Astrocyte of the cerebellum (primary cell): ENCODE measurements around the gene BOD1L1.

Experiments used
- DNase-seq: peaks from one replicate; pipeline ENCODE4 v3.0.0-alpha.2; 2011; ENCODE audit warnings: low read depth
- H3K4me3 ChIP-seq: 2 replicates; pipeline ENCODE4 v1.5.1; 2011; ENCODE audit warnings: mild to moderate bottlenecking, low read depth, low read length, moderate library complexity
- in situ Hi-C: cut with HindIII; loops from 2 replicates; pipeline ENCODE4 v1.10.0; 2017; ENCODE audit warnings: low sequenced_read_pairs
- TF ChIP-seq, protein P1 (sequence below): IDR thresholded peaks from 2 replicates; pipeline ENCODE4 v1.5.1; 2012; ENCODE audit warnings: low read length, low read depth, moderate library complexity, mild to moderate bottlenecking; ENCODE audit errors: missing control alignments

The BOD1L1 gene

DNA sequence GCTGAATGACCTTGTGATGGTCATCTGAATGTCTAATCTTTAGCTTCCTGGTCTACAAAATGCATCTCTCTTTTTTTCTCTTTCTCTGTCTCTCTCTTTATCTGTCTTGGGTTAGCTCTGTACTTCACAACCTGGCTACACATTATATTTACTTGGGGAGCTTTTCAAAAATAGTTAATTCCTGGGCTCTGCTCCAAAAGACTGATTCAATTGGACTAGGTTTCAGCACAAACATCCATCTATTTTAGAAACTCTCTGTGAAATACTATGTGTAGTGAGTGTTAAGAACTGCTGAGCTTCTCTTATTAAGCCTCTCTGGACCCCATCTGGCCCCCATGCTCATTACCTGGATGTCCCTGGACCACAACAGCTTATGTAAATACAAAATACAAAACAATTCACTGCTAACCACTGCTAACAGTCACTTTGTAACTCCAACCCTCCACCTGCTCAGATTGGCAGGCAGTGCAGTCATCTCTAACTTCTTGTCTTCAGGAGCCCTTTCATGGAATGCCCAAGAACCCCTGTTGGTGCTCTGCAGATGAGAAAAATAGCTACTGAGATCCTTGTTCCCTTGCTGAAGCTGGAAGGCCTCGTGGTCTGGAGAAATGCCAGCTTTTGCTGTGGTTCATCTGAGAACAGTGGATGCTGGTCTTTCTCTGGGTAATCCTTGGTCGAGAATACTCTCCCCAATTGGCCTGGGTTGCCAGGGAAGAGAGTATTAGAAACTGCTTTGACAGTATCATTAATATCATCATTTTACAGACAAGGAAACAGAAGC, 14.8 kb upstream of the BOD1L1 start:
- DNase-seq = peak; percentile 67
- in situ Hi-C loops = no loop called here
- no peak overlapping the region for H3K4me3 ChIP-seq
- TF ChIP-seq, protein P1, sequence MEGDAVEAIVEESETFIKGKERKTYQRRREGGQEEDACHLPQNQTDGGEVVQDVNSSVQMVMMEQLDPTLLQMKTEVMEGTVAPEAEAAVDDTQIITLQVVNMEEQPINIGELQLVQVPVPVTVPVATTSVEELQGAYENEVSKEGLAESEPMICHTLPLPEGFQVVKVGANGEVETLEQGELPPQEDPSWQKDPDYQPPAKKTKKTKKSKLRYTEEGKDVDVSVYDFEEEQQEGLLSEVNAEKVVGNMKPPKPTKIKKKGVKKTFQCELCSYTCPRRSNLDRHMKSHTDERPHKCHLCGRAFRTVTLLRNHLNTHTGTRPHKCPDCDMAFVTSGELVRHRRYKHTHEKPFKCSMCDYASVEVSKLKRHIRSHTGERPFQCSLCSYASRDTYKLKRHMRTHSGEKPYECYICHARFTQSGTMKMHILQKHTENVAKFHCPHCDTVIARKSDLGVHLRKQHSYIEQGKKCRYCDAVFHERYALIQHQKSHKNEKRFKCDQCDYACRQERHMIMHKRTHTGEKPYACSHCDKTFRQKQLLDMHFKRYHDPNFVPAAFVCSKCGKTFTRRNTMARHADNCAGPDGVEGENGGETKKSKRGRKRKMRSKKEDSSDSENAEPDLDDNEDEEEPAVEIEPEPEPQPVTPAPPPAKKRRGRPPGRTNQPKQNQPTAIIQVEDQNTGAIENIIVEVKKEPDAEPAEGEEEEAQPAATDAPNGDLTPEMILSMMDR = no peak

DNA sequence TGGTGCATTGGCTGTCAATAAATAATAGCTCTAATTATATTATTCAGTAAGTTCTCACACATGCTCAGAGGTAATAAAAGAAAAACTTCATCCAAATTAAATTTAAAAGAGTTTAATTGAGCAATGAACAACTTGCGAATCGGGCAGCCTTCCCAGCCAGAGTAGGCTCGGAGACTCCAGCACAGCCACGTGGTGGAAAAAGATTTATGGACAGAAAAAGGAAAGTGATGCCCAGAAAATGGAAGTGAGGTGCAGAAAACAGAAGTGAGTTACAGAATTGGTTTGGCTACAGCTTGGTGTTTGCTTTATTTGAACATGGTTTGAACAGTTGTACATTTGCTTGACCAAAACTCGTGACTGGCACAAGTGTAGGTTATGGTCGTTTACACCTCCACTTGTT, 13.6 kb upstream of the BOD1L1 start:
- TF ChIP-seq, protein P1 = no peak
- in situ Hi-C loops = no loop called here
- no peak for DNase-seq

DNA sequence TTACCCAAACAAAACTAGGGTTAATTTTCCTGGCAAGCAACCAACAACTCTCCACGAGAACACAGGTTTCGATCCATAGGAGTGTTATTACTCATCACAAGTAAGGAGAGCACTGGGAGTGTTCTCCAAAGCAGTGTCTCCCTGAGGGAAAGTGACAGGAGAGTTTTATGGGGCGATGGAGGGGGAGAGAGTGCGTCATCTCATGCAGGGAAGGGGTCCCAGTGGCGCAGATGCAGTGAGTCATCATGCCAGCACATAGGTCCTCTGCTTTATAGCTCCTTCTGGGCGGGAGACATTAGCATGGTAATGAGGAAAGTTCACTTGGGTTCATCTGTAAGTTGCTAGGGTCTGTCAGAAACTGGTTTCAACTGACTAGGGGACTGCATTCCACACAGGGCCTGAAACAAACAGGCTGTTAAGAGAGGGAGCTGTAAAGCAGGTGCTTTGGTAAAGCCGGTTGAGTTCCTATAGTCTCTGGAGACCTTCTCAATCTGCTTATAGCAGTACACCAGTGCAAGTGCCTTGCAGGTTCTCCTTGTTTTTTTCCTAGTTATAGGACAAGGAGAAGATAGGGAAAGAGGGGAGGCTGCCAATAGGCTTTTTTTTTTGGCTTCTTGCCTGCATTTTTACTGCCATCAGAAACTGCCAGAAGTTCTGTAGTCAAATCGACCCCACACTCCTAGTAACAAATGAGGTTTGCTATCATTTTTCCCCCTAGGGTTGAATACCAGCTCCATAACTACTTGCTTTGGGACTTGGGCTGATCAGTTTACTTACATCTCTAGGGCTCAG, 12.8 kb upstream of the BOD1L1 start:
- TF ChIP-seq, protein P1 = no peak
- no peak for DNase-seq
- H3K4me3 ChIP-seq = no peak overlapping the region
- in situ Hi-C loops = no loop called here

More for the DNA sequence above, 13.6 kb upstream of the BOD1L1 start:
- no peak overlapping the region for H3K4me3 ChIP-seq

DNA sequence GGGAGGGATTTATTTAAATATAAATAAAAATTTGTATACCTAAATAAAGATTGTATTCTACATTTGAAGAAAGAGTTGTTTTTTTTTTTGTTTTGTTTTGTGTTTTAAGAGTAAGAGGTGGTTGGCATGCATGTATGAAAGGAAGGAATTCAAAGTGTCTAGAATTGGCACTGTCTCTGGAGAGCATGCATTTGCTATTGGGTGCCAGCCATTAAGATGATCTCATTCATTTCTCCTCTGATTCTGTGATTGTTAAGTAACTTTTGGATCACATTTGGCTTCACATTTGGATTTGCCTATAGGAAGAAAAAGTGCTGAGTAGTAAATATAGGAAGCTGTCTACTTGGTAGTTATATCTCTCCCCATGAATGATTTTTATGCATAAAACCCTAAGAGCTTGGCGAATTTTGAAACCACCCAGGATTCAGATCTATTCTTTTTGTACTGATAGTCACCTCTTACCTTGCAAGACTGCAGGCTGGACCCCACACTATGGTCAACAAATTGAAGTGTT, 7.8 kb upstream of the BOD1L1 start:
- TF ChIP-seq, protein P1 = no peak
- in situ Hi-C loops = no loop called here
- no peak overlapping the region for H3K4me3 ChIP-seq
- no peak for DNase-seq

DNA sequence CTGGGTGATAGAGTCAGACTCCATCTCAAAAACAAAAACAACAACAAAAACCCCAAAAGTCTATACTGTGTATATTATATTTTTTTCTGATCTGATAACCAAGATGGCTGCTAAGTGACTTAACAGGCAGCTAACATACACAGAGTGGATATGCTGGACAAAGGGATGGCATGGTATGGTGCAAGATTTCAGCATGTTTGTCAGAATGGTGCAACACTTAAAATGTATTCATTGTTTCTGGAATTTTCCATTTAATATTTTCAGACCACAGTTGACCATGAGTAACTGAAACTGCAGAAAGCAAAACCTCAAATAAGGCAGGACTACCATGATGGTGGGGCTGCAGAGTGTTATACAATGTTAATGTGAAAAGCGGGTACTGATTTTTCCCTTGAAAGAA, 6.1 kb upstream of the BOD1L1 start:
- H3K4me3 ChIP-seq = no peak overlapping the region
- DNase-seq = no peak
- TF ChIP-seq, protein P1 = no peak
- in situ Hi-C loops = no loop called here

DNA sequence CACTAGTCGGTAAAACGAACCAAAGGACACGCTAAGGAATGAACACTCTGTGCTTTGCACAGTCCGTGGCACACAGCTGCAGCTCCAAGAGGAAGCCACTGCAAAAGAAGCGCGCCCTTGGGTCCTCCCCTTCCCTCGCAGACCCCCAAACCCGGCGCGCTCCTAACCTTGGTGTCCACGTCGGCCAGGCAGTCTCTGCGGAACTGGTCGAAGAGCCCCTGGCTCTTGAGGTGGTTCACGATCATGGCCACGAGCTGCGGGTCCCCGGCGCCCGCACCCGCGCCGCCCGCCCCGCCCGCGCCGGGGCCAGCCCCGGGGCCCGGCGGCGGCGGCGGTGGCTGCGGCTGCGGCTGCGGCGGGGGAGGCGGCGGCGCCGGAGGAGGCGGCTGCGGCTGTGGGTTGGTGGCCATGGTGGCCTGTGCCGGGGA, 333 bp downstream of the BOD1L1 start:
- H3K4me3 ChIP-seq = peak overlapping the region; percentile 66
- in situ Hi-C loops = no loop called here
- DNase-seq = no peak
- TF ChIP-seq, protein P1 = no peak
